HL-60 (cell line): ENCODE results near the gene GRK7.

ENCODE experiments used
- GABPA ChIP-seq: IDR thresholded peaks from 2 replicates; pipeline ENCODE4 v1.6.1; 2012; ENCODE audit warnings: low read depth
- POLR2AphosphoS5 ChIP-seq: IDR thresholded peaks from 2 replicates; pipeline ENCODE4 v1.6.1; 2012; ENCODE audit warnings: low read depth
- REST ChIP-seq: IDR thresholded peaks from 2 replicates; pipeline ENCODE4 v1.6.1; 2012; ENCODE audit warnings: low read depth; ENCODE audit not compliant: insufficient replicate concordance
- SPI1 ChIP-seq: IDR thresholded peaks from 2 replicates; pipeline ENCODE4 v1.6.1; 2012; ENCODE audit warnings: low read depth, mild to moderate bottlenecking, borderline replicate concordance
- TF ChIP-seq, protein P1 (sequence below): IDR thresholded peaks from one replicate; pipeline ENCODE4 v1.5.1; 2011; ENCODE audit warnings: low read length, control low read depth, inconsistent platforms; ENCODE audit not compliant: insufficient read depth

DNA sequence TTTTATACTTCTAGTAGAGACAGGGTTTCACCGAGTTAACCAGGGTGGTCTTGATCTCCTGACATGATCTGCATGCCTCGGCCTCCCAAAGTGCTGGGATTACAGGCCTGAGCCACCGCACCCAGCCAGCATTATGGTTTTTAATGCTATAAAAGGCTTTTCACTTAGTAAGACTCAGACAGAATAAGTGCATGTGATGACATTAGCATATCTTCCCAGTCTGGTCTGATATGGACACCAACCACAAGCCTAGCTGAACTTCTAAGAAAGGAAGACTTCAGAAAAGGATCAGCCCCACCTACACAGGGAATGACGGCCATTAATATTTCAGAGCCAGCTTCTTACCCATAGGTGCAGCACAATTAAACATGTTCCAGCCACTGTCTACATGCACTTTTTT lies 27.0 kb downstream of the GRK7 start:
- TF ChIP-seq, protein P1, sequence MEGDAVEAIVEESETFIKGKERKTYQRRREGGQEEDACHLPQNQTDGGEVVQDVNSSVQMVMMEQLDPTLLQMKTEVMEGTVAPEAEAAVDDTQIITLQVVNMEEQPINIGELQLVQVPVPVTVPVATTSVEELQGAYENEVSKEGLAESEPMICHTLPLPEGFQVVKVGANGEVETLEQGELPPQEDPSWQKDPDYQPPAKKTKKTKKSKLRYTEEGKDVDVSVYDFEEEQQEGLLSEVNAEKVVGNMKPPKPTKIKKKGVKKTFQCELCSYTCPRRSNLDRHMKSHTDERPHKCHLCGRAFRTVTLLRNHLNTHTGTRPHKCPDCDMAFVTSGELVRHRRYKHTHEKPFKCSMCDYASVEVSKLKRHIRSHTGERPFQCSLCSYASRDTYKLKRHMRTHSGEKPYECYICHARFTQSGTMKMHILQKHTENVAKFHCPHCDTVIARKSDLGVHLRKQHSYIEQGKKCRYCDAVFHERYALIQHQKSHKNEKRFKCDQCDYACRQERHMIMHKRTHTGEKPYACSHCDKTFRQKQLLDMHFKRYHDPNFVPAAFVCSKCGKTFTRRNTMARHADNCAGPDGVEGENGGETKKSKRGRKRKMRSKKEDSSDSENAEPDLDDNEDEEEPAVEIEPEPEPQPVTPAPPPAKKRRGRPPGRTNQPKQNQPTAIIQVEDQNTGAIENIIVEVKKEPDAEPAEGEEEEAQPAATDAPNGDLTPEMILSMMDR: no peak
- TF ChIP-seq GABPA: no peak
- TF ChIP-seq REST: no peak
- TF ChIP-seq POLR2AphosphoS5: no peak
- no peak for TF ChIP-seq SPI1
